ENCODE results near the gene RNF220. TPM values are rescaled to one million over a fixed set of nuclear protein-coding genes. Genes with fewer than 3 reads are reported as not detected.

RNF220 gene
- polyA plus RNA-seq, 3 donors = 97.9 to 109 (median 101) TPM

DNA sequence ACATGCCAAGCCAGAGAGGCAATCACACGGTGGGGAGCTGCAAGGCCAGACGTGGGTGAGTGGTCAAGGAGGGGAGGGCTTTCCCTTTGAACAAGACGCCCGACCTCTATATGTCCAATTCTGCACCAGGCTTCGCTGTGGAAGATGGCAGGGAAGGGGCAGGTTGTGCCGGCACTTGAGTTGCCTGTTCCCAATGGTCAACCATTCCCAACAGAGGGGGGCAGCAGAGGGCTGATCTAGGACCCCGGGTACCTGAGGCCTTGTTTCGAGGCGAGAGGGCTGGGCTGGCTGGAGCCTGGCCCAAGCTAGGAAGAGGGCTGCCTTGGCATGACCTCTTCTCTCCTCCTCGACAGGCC is 204.3 kb downstream of the RNF220 start:
- no peak for DNase-seq

DNA sequence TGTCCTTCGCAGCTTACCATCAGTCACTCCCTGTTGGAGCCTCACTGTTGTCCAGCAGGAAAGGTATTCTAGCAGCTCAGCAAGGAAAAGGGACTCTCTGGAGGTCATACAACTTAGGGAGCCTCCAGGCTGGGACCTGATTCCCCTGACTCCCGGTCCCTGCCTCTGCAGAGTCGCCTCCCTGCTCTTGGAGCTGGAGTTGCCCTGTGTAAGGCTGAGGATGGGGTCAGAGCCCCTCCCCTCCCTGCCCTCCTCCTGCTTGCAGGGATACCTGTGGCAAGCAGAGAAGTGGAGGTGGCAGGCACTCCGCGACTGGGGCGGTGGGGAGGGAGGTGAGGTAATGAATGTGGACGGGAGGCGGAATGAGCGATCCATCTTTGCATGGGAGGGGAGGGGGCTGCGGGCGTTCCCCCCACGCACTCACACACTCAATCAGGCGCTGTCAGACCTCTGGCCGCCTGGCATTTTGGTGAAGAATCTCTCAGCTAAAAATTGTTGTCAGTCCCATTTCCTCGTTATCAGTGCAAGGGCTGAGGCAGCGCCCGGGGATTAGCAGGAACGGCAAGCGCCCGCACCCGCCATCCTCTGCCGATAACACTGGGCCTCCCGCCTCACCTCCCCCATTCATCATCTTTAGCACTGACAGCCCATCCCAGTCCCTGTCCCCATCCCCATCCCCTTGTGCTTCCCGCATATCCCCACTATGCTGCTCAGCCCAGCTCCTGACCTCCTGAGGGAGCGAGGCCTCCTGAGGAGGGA is 204.9 kb downstream of the RNF220 start:
- no peak for DNase-seq

DNA sequence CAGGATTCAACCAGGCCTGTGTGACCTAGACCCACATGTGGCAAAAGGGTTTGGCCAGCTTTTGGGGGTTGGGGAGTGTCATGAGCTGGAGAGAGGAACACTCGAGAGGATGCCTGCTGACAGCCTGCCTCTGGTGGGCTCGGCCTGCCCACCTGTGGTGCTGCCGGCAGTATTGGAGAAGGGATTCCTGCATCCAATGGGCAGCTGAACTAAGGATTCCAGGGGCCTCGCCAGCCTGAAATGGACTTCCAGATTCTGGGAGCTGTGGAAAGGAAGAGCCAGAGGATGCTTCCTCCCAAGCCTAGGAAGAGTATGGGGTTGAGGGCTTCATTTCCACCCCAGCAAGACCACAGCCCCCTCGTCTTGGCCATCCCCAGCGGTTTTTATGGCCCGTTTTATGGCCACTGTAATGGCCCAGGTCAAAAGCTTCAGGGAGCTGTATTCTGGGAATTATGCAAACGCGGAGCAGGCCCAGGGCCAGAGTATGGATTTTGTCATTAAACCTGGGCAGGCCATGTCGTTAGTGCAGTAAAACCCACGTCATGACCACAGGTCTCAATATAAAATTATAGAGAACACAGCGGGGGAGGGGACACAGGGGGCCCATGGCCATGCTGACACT is 205.6 kb downstream of the RNF220 start:
- no peak for DNase-seq

DNA sequence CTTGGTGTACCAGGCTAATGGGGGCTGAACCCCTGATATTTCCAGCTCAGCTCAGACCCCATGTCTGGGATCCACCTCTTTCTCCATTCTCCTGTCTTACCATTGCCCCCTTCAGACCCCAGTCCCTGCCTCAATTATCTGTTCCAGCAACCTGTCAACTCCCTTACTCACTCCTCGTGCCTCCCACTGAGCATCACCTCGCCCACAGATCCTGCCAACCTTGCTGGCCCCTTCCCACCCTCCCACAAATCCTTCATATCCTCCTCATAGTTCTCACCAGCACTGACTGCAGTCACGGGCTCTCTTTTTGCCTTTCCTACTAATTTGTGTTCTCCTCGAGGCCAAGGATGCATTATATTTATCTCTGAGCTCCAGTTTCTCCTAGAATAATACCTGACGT is 206.4 kb downstream of the RNF220 start:
- DNase-seq = no peak

DNA sequence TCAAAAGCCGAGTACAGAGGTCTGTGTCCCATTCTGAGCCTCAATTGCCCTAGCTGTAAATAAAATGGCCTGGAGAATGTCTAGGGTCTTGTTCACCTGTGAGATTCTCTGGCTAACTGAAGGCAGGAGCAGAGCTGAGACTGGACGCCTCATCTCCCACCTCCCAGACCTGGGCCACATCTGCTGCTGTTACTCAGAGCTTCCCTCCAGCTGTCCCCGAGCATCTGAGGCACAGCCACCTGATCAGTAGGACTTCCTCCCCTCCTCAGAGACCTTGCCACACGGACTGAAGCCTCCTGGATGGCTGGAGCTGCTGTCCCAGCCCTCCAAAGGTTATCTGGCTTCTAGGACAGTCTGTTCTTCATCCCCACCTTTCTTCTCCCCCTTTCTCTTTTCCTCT is 206.8 kb downstream of the RNF220 start:
- no peak for DNase-seq

DNA sequence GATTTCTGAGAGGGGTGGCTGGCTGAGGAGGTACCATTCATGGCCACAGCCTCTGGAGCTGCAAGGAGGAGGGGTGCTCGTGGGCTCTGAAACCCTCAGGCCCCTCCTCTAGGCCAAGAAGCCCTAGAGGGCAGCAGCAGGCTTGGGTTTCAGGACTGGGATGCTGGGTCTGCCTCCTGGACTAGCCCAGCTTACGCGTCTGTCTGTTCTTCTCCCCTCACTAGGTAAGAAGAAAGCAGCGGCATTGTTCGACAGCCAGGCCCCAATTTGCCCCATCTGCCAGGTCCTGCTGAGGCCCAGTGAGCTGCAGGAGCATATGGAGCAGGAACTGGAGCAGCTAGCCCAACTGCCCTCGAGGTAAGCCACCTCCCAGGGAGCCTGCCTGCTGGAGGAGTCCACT is 208.9 kb downstream of the RNF220 start:
- DNase-seq = no peak

DNA sequence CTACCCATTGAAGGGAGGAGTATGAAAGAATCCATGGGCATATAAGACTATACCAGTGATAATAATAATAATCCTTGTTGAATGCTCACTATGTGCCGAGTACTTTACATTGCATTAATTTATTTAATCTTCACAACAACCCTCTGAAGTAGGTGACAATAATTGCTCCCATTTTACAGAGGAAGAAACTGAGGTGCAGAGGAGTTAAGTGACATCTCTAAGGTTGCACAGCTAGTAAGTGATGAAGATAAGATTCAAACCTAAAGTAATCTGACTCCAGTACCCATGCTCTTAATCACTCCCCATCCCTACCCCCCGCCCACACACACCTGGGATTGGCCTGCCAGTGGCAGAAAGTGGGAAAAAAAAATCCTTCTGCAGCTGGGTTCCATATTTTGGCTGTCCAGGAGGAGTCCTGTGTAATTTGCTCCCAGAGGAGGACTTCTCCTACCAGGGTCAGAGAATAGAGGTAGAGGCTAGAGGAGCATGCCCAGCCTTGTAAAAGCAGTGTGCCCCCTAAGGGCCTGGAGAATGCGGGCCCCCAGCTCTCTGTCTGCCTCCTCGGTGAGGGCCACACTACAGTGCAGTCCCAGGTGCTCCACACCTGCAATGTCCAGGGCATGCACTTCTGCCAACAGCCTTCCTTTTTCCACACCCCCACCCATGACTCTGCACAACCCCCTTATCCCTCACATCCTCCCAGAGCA is 211.4 kb downstream of the RNF220 start:
- DNase-seq = no peak

DNA sequence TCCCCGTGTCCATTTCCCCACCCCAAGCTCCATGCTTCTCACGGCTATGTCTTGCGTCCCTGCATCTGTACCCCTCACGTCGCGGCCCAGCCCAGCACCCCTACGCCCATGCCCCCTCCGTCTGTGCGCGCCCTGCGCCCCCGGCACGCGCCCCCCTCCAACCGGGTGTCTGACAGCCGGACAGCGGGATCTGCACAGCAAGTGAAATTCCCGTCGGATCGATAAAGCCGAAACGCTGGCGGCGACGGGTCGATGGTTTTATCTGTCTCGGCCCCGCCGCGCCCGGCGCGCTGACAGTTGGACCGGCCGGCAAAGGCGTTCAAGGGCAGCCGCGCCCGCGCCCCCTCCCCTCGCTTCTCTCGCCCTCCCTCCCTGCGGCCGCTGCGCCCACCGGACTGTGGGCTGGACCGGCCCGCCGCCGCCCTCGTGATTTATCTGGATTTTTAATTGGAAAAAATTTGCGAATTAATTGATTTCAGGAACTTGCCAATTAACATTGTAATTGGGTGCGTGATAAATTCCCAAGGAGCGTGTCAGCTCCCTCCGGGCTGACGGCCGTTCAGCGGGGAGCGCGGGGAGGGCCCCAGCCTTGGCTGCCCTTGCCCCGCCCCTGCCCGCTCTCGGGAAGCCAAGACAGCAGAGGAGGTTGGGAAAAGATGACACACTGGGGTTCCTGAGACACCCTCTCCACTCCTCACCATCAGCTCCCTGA is 212.1 kb downstream of the RNF220 start:
- no peak for DNase-seq

DNA sequence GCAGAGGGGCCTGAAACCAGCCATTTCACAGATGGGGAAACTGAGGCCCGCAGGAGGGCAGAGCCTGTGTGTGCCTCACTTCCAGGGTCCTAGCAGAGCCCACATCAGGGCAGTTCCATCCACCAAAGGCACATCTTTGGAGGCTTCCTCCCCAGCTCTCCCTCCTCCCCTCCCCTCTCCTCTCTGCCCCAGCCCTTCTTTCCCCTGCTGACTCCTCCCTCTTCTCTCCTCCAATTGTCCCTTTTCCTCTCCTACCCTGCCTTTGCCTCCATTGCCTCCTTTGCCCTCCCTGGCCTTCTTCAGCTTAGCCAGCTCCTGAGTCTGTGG is 212.6 kb downstream of the RNF220 start:
- no peak for DNase-seq

DNA sequence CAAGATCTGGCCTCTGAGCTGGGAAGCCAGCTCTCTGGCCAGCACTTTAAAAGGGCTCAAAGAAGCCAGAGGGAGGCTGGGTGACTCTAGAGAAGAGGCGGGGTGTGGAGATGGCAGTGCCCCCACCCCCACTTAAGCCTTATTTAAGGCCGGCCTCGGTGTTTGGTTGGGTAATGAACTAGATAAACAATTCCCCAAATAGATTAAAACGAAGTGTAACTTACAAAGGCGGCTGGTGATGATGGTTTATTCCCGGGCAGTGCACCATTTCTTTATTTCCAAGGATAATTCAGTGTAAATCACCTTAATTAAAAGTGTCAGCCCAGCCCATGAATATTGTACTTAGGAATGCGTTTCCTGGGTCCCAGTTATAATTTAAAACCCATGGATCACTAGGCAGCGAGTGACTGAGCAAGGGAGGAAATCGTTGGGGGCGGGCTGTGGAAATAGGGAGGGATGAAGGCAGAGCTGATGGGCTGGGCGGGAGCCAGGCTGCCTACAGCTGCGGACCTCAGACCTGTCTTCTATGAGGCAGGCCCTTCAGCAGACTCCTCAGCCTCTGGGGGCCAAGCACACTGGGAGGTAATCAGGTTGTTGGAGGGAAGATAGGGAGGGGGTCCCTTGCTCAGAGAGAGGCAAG is 214.3 kb downstream of the RNF220 start:
- peak; percentile 80 for DNase-seq

DNA sequence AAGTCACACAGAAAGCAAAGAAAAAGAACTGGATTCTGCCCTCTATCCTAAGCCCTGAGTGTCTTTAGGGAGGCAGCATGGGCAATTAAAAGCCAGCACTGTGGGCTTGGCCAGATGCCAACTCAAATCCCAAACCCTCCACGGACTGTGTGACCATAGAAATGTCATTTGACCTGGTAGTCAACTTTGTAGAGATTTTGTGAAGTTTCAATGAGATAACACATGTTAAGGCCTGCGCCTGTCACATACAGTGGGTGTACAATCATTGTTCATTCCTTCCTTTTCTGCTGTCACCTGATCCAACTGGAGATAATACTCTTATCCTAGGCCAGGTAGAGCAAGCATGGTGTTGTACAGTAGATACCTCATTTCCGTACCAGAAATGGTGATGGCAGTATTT is 215.0 kb downstream of the RNF220 start:
- no peak for DNase-seq

DNA sequence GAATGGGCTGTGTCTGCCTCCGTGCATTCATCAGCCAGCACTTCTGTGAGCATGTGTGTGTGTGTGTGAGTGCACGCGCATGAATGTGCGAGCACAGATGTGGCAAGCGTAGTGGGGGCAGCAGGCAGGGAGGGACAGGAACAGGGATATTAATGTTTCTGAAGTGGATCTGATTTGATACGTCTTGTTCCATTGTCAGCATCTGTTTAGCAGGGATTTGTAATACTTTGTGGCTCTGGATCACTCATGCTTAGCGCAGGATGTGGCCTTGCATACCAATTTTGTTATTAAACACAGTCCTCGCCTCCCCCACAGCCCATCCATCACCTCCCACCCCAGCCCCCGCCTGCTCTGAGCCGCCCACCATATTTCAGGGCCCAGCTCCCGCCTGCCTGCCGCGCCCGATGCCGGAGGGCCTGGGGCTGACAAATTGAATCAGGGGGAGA is 216.8 kb downstream of the RNF220 start:
- peak; percentile 67 for DNase-seq

DNA sequence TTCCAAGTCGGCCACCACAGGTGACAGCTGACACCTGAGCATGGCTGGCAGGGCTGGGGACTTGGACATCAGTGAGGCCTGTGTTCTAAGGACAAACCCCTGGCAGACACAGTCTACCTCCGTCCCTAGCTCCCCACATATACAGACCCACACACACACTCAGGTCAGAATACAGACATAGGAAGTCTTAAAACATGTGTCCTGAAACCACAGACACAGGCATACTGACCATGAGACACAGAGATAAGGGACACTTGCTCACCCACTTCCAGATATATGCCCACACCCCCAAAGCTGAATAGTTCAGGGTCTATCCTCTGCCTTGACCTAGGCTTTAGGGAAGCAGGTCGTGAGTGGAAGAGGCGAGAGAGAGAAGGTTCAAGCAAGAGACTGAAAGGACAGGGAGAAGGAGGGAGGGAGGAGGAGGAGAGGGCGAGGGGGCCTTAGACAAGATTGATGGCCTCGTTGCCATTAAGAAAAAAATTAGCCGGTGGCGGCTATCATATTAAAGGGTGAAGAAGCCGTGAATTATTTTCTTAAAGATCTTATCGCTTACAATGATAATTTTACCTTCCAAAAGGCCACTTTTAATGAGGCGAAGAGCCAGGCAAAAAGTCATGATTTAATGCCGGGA is 219.3 kb downstream of the RNF220 start:
- DNase-seq = no peak

DNA sequence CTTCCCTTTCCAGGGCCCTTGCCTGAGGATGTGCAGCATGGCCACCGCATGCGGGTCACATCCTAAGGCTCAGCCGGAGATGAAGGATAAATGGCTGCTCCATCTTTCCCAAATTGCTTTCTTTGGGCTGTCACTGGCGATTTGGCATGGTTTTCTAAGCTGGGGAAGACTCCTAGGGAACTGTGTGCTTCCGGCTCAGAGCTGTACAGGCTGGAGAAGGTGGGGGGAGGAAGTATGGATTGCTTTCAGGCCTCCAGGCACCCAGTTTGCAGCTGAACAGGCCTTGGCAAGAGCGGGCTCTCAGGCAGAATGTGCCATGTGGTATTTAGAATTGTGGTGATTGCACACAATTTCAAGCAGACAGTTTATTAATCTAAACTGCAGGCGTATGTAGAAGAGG is 220.3 kb downstream of the RNF220 start:
- DNase-seq = no peak

DNA sequence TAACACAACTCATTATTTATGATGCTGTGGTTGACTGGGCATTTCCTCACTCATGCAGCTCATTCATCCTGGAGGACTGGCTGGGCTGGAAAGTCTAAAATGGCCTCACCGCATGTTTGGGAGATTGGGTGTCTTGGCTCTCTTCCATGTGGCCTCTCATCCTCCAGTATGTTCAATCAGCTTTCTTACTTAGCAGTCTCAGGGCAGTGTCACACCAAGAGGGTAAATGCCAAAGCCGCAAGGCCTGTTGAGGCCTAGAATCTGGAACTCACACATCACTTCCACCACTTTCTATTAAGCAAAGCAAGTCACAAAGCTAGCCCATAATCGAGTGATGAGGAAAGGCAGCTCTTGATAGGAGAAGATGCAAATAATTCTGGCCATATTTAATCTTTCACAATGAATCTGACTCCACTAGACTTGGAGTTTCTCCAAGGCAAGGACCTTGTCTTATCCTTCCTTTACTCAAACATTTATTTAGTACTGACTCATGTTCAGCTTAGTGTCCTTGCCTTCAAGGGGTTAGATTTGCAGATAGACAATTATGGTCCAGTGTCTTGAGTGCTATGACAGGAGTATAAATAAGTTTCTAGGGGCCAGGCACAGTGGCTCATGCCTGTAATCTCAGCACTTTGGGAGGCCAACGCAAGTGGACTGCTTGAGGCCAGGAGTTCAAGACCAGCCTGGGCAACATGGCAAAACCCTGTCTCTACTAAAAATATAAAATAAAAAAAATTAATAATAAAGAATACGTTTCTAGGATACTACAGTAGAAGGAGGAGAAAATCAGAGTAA is 224.1 kb downstream of the RNF220 start:
- DNase-seq = no peak

DNA sequence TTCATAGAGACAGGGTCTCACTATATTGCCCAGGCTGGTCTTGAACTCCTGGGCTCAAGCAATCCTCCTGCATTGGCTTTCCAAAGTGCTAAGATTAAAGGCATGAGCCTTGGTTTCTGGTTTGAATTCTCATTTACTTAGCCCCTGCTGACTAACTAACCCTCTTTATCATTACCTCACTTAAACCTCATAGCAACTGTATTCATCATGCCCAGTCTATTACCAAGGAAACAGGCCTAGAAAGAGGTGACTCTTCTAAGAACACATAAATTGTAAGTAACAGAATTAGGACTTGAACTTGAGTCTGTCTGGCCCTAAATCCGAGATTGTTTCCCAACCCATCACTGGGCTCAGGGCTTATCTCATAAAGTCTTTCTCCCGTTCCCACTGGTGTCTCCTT is 225.1 kb downstream of the RNF220 start:
- DNase-seq = no peak

DNA sequence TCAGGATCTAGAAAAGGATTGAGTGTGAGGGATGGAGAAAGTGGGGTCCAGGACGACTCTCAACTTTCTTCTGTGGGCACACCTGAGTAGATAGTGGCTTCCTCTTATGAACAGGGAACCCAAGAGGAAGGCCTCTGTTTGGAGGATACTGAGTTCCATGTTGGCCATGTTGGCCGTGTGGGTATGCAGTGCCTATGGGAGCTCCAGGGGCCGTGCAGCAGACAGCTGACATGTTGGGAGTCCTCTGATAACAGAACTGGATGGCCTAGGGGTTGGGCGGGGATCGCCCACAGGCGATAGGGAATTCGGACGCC is 226.2 kb downstream of the RNF220 start:
- DNase-seq = no peak

DNA sequence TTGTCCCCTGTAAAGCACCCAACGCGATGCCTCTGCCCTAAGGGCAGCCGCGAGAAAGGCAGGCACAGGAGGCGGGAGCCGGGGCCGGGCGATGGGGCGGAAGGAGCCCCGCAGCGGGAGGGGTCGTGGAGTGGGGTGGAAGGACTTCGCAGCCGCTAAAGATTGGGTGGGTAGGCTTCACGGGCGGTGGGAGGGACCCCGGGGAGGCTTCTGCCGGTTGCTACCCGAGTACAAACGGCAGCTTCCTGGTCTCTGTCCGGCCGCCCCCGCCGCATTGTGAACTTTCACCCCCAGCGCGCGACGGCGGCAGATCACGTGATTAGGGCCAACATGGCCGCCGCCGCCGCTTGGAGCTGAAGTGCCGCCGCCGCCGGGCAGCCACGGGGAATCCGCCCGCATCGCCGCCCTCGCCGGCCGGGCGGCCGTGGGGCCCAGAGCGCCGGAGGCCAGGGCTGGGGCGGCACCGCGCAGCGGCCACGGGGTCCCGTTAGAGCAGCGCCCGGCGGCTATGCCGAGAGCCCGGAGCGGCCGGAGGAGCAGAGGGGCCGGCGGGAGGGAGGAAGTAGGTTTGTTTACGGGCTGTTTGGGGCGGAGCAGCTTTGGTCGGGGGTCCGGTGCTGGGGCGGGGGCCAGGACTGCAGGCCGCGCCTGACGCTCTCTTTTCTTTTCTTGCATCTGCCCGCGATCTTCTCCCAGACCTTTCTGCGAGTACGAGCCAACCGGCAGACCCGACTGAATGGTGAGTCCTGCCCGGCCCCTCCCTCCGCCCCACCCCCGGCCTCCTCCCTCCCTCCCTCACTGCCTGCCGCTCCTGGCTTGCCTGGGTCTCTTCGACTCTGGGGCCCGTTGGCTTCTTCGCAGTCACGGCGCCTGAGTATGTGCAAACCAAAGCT is 226.8 kb downstream of the RNF220 start:
- peak; percentile 89 for DNase-seq

DNA sequence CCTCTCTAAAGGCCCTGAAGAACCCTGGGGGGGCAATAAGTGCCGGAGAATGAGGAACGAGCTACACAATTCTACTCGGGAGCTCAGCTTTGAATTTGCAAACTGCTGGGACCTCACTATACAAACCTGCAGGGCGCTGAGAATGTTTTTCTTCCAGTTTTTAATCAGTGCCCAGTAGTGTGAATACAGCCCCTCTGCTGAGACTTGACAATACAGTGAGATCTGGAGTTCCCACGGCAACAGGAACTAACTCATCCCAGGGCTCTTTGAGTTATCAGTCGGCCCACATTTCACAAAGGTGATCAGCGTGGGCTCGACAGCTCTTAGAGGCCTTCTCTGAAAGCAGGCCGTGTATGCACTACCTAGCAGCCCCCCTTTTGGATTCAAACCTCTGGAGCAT is 227.5 kb downstream of the RNF220 start:
- no peak for DNase-seq

DNA sequence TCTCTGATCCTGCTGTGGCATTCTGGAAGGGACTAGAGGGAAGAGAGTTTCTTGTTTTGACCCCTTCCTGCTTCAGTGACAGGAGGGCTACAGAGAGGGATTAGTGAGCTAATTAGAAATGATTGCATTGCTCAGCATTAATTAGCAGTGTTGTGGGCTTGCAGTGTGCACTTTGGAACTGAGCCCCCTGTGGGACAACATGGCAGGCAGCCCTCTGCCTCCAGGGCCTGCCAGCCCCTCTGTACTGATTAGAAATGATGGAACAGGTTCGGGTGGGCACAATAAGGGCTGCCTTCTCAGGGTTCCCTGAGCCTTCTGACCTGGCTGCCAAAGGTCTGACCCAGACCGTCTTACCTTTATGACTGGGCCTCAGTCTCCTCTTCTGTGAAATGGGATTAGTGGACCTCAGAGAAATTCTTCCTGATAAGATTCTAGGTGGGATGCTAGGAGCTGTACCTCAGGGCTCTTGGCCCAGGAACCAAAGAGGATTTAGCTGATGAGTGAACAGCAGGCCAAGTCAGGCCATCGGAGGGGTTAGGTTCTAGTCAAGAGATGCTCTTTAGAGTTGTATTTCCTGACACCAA is 229.6 kb downstream of the RNF220 start:
- no peak for DNase-seq

Data from renal pelvis (tissue), 4 donors.